RWPE2 (cell line): ENCODE data around the gene ZNF8.
A peak's percentile ranks its signal among the peaks of the same experiment; 100 is the strongest.

Experiments
- ATAC-seq: fragments of 200-7000 bp; cut with Tn5 transposase; 3 replicates; pipeline ENCODE4 v1.9.1; 2021; ENCODE audit warnings: low read depth
- DNase-seq: peaks from one replicate; pipeline ENCODE4 v3.0.0-alpha.2; 2020; ENCODE audit warnings: low spot score
- H3K27ac ChIP-seq: fragments of 450-650 bp; 2 replicates; pipeline ENCODE4 v1.5.1; 2017; ENCODE audit warnings: mild to moderate bottlenecking; ENCODE audit not compliant: poor library complexity, severe bottlenecking
- H3K27me3 ChIP-seq: fragments of 250-450 bp; sonication (Bioruptor Pico); 2 replicates; pipeline ENCODE4 v1.5.1; 2021; ENCODE audit warnings: mild to moderate bottlenecking, moderate library complexity; ENCODE audit not compliant: insufficient read depth, poor library complexity, severe bottlenecking
- H3K36me3 ChIP-seq: fragments of 250-450 bp; sonication (Bioruptor Pico); 2 replicates; pipeline ENCODE4 v1.5.1; 2020; ENCODE audit warnings: low read depth, mild to moderate bottlenecking, moderate library complexity
- H3K4me1 ChIP-seq: fragments of 250-450 bp; sonication (Bioruptor Pico); 2 replicates; pipeline ENCODE4 v1.5.1; 2021; ENCODE audit warnings: mild to moderate bottlenecking, moderate library complexity; ENCODE audit not compliant: insufficient read depth, poor library complexity, severe bottlenecking
- H3K4me3 ChIP-seq: fragments of 250-450 bp; sonication (Bioruptor Pico); 2 replicates; pipeline ENCODE4 v1.5.1; 2021; ENCODE audit warnings: mild to moderate bottlenecking, moderate library complexity; ENCODE audit not compliant: severe bottlenecking
- H3K9me3 ChIP-seq: fragments of 250-450 bp; sonication (Bioruptor Pico); 2 replicates; pipeline ENCODE4 v1.5.1; 2021; ENCODE audit warnings: mild to moderate bottlenecking, moderate library complexity; ENCODE audit not compliant: severe bottlenecking
- TF ChIP-seq, protein P1 (sequence below): fragments of 450-650 bp; IDR thresholded peaks from one replicate; pipeline ENCODE4 v1.5.1; 2017; ENCODE audit warnings: mild to moderate bottlenecking, moderate library complexity; ENCODE audit not compliant: poor library complexity, severe bottlenecking

The ZNF8 gene

GRCh38 chr19:58277748-58278540 is 811 bp upstream of the ZNF8 start:
- Histone ChIP-seq H3K4me3 (peak overlapping the region; percentile 66), H3K4me1 (peaks cover 3% of the 10 kb centered on the region), H3K27me3 (no peaks in the 10 kb centered on the region), H3K9me3 (no peaks in the 10 kb centered on the region), H3K36me3 (peaks cover 24% of the 10 kb centered on the region), H3K27ac (peak overlapping the region; percentile 44)
- TF ChIP-seq, protein P1, sequence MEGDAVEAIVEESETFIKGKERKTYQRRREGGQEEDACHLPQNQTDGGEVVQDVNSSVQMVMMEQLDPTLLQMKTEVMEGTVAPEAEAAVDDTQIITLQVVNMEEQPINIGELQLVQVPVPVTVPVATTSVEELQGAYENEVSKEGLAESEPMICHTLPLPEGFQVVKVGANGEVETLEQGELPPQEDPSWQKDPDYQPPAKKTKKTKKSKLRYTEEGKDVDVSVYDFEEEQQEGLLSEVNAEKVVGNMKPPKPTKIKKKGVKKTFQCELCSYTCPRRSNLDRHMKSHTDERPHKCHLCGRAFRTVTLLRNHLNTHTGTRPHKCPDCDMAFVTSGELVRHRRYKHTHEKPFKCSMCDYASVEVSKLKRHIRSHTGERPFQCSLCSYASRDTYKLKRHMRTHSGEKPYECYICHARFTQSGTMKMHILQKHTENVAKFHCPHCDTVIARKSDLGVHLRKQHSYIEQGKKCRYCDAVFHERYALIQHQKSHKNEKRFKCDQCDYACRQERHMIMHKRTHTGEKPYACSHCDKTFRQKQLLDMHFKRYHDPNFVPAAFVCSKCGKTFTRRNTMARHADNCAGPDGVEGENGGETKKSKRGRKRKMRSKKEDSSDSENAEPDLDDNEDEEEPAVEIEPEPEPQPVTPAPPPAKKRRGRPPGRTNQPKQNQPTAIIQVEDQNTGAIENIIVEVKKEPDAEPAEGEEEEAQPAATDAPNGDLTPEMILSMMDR: no peak
- ATAC-seq (peak; percentile 0; the same call in 1 of the 3 replicates), DNase-seq (no peak)

- peak; percentile 76 for DNase-seq
Observed at GRCh38 chr19:58279042-58279924, 528 bp downstream of the ZNF8 start.

DNA sequence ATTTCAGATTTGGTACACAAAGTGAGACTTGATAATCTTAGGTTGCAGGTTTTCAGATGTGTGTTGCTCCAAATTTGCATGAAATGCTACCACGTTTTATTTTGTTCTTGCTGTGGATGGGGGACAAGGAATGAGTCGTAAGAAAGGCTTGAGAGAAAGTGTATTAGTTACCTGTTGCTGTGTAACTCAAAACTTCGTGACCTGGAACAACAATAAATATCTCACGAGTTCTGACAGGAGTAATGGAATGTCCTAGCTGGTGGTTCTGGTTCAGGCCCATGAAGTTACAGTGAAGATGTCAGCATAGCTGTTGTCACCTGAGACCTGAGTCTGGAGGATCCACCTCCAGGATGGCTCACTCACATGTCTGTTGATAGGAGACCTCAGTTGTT is 1.2 kb downstream of the ZNF8 start:
- Histone ChIP-seq H3K4me3 (peak overlapping the region; percentile 66), H3K9me3 (no peaks in the 10 kb centered on the region), H3K27me3 (no peaks in the 10 kb centered on the region), H3K36me3 (peaks cover 18% of the 10 kb centered on the region), H3K4me1 (peaks cover 3% of the 10 kb centered on the region), H3K27ac (no peak overlapping the region)
- ATAC-seq (no peak), DNase-seq (no peak)
- TF ChIP-seq, protein P1: no peak

More at GRCh38 chr19:58279042-58279924, 528 bp downstream of the ZNF8 start:
- Histone ChIP-seq H3K4me3 (peak overlapping the region; percentile 66), H3K9me3 (no peaks in the 10 kb centered on the region), H3K4me1 (peaks cover 3% of the 10 kb centered on the region), H3K27ac (peak overlapping the region; percentile 44), H3K27me3 (no peaks in the 10 kb centered on the region), H3K36me3 (peaks cover 22% of the 10 kb centered on the region)
- ATAC-seq: peak; percentile 24; the same call in 2 of the 3 replicates
- TF ChIP-seq, protein P1: no peak

GRCh38 chr19:58284199-58284598 is 5.4 kb downstream of the ZNF8 start:
- TF ChIP-seq, protein P1: no peak
- Histone ChIP-seq H3K27me3 (no peaks in the 10 kb centered on the region), H3K4me3 (no peak overlapping the region), H3K9me3 (no peaks in the 10 kb centered on the region), H3K36me3 (peaks cover 49% of the 10 kb centered on the region), H3K27ac (no peak overlapping the region), H3K4me1 (peaks cover 3% of the 10 kb centered on the region)
- DNase-seq: no peak
- ATAC-seq: no peak
